GM21515 (cell line): ENCODE data around the gene GABRG3.

Source experiments
- ATAC-seq: cut with Tn5 transposase; IDR thresholded peaks from one replicate; pipeline ENCODE4 v1.9.1; 2021; ENCODE audit not compliant: unreplicated experiment

Gene GABRG3

DNA sequence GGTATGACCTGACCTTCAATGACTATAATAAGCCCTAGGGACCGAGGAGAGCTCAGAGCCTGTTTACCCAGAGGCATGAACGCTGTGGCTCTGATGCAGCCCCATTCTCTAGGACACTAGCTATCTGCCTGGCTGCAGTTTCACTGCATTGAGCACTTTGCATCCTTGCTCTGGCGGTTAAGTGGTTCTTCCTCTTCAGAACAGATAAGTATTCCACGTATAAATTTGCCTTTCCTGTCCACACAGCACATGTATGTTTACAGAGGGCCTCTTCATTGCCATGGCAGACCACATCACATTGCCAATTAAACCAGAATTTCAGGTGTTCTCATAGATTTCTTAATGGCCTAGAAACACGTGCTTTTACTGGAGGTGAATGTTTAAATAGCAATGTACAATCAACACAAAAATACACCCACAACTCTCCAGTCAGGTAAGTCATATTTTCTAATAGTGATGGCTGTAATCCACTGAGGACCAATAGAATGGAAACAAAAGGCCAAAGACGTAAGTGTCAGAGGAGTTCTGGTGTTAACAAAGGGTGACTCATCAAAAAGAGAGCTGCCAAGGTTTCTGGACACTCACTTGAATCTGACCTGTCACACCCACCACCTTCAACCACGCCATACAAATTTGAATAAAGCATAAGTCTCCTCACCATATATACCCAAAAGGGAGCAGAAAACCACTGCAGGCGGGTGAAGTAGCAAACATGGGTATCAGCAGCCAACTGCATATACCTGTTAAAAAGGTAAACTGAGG is 574.7 kb downstream of the GABRG3 start:
- no peak for ATAC-seq

DNA sequence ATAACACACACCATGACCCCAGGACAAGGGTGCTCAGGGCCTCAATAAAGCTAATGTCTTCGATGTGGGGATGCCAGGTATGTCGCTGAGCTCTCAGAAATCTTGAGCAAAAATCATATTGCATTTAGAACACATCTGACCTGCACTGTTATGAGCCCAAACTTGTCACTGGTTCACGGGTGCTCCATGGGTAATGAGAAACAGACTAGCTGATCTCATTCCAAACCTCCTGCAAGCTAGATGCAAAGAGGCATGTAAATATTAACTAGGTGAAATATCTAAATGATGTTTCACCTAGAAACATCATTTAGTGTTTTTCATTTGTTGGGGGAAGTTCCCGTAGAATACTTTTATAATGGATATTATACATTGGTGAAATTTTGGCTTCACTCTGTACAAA is 578.8 kb downstream of the GABRG3 start:
- ATAC-seq, result no peak

DNA sequence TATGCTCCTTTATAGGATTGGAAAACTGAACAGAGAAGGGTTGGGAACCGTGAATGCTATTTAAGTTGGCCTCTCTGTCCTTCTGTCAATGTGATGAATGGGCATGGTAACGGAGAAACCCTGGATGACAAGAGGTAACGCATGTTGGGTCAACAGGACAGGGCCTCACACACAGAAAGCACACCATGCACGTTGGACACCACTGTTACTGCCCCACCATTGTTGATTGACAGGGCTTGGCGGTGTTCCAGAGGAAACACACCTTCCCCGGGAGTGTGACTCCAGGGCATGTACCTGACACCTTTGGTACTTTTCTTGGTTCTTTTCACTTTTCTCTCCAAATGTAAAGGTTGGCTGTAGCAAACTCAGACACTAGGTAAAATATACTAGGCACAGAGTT is 579.7 kb downstream of the GABRG3 start:
- no peak for ATAC-seq

- no peak for ATAC-seq
Observed at GRCh38 chr15:27561816-27562215, 590.8 kb downstream of the GABRG3 start.

GRCh38 chr15:27563765-27564370 is 592.9 kb downstream of the GABRG3 start:
- ATAC-seq, result no peak

DNA sequence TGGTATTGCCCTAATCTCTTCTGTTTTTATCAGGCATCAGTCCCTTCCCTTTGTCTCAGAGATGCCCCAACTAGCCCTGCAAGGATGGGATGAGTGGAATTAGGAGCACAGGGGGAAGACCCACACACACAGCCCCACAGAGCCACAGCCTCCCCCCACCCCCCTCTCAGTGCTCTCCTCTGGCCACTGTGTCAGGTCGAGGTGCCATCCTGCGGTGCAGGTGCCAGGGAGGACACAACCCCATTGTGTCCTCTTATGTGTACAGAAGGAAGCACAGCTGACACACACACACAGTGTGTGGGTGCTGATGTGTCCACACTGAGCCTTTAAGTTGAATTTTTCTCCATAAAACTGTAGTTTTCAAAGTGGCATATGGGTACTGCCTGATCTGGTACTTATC is 593.7 kb downstream of the GABRG3 start:
- ATAC-seq, result no peak

DNA sequence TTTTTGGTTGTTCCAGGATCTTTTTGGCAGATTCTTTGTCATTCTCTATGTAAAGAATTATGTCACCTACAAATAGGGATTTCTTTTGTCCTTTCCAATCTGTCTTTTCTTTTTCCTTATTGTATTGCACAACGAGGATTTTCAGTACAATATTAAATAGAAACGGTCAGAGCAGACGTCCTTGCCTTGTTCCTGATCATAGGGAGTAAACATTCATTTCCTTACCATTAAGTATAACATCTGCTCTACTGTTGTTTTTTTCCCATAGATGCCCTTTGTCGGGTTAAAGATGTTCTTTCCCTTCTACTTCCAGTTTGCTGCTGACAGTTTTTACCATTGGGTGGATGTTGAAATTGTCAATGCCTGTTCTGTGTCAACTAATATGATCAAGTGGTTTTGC is 599.8 kb downstream of the GABRG3 start:
- no peak for ATAC-seq

DNA sequence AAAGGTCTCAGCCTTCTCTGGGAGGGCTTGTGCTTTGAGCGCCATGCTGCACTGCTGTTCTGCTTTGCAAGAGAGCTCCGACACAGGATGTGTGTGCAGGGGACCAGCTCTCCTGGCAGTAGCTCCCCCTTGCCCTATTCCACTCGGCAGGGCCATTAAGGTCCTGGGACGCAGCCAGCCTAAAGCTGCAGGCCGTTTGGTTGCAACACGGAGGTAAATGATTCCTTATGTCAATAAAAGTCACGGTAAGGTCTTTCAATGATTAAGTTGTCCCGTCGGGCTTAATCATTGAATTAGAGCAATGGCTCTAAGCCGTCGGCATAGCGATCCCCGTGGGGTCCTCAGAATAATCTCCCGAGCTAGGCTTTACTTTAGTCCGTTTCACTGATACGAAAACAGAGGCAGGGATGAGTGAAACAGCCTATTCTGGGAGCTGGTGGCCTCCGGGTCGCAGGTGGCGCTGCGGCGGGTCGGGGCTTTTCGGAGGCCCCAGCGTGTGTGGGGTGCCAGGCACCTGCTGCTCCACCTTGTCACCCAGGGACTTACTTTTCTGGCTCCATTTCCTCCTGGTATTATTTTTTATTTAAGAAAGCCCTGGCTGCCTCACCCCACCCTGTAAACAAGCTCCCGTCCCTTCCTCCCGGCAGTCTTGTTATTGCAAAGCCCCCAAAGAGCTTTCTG is 603.0 kb downstream of the GABRG3 start:
- no peak for ATAC-seq

DNA sequence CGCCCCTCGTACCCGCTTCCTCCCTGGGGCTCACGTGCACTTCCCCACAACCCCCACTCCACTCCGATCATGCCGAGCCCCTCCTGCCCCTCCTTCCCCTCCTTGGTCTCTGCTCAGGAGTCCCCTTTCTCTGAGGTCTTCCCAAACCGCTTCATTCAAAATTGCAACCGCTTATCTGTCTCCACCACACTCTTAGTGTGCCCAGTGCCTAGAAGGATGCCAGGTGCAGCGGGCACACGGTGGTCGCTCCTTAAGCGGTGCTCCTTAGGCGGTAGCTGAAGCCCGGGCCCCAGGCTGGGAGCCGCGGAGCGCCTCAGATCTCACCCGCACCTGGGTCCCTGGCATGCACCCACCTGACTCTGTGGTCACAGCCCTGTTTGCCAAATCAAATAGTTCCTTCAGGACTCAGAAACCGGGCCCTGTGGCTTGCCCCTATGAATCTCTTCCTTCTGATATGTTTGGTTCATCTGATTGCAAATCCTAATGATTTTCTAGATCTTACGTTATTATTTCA is 603.6 kb downstream of the GABRG3 start:
- no peak for ATAC-seq

DNA sequence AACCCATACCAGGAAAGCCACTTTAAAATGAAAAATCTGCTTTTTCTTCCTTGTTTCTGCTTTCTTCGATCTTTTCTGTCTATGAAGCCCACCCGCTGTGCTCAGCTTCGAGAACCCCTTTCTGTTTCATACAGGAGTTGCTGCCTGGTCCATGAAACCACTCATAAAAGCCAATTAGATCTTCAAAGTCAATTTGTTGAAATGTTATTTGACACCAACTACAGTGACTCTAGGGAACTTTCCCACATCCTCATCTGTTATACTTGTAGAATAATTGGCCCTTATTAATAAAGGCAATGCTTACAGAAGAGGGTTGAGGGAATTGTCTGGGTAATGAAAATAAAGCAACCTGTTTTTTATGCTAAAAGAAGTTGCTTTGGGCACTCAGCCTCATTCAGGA is 604.5 kb downstream of the GABRG3 start:
- no peak for ATAC-seq

GRCh38 chr15:27576576-27576975 is 605.6 kb downstream of the GABRG3 start:
- no peak for ATAC-seq

GRCh38 chr15:27579738-27580137 is 608.8 kb downstream of the GABRG3 start:
- no peak for ATAC-seq

GRCh38 chr15:27582726-27583410 is 611.9 kb downstream of the GABRG3 start:
- no peak for ATAC-seq

- ATAC-seq, result no peak
Observed at GRCh38 chr15:27583651-27584050, 612.7 kb downstream of the GABRG3 start.

DNA sequence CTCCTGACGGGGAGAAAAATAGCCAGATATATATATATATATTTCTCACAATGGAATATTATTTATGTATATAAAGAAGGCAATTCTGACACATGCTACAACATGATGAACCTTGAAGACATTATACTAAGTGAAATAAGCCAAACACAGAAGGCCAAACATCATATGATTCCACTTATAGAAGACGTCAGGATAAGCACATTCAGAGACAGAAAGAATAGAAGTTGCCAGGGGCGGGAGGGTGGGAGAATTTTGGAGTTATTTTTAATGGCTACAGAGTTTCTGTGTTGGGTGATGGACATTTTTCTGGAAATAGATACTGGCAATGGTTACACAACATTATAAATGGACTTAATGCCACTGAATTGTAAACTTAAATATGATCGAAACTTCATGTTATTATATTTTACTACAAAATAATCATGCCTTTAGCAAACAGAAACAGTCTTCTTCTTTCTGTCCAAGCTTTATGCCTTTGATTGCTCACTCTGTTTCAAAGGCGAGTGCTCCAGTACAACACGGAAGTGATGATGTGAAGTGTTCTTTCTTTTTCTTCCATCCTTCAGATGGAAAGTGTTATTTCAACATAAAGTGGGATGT is 614.2 kb downstream of the GABRG3 start:
- ATAC-seq, result no peak

- ATAC-seq, result no peak
Observed at GRCh38 chr15:27587810-27588209, 616.8 kb downstream of the GABRG3 start.

- no peak for ATAC-seq
Observed at GRCh38 chr15:27589260-27589659, 618.3 kb downstream of the GABRG3 start.

DNA sequence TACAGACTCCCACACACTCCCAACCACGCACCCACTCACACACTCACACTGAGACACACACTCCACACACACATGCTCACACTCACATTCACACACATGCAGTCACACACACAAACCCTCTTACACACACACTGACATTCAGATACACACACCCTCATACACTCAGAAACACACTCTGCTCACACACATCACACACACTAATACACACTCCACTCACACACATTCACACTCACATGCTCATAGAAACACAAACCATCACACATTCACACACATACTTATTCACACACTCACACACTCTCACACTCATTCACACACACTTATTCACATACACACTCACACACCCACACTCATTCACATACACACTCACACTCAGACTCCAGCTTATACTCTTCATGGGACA is 618.8 kb downstream of the GABRG3 start:
- ATAC-seq, result no peak
